GM23338 (cell line): ENCODE data around the gene BCL2. TPM values are rescaled to one million over a fixed set of nuclear protein-coding genes. Genes with fewer than 3 reads are reported as not detected.
A peak's percentile ranks its signal among the peaks of the same experiment; 100 is the strongest.

Source experiments
- ATAC-seq: fragments of 200-7000 bp; cut with Tn5 transposase; 3 replicates; pipeline ENCODE4 v1.9.1; 2020
- DNase-seq: peaks from one replicate; pipeline ENCODE4 v3.0.0-alpha.2; 2015; ENCODE audit warnings: low spot score
- H2AFZ ChIP-seq: fragments of 200-600 bp; sonication (generic); 2 replicates; pipeline ENCODE4 v1.8.0; 2016; ENCODE audit warnings: antibody characterized with exemption, mild to moderate bottlenecking, moderate library complexity
- H3F3A ChIP-seq: fragments of 200-600 bp; sonication (generic); replicated peaks from 2 replicates; pipeline ENCODE4 v1.8.0; 2017; ENCODE audit warnings: antibody characterized with exemption, mixed run types, low read depth
- H3K27ac ChIP-seq: fragments of 200-600 bp; sonication (generic); 2 replicates; pipeline ENCODE4 v1.6.1; 2016; ENCODE audit warnings: low read depth
- H3K27me3 ChIP-seq: fragments of 200-600 bp; sonication (generic); 2 replicates; pipeline ENCODE4 v1.8.0; 2016; ENCODE audit warnings: mild to moderate bottlenecking, mixed run types, moderate library complexity; ENCODE audit not compliant: insufficient read depth
- H3K36me3 ChIP-seq: fragments of 200-600 bp; sonication (generic); 2 replicates; pipeline ENCODE4 v1.8.0; 2016; ENCODE audit warnings: mild to moderate bottlenecking; ENCODE audit not compliant: insufficient read depth
- H3K4me1 ChIP-seq: fragments of 200-600 bp; sonication (generic); 2 replicates; pipeline ENCODE4 v1.8.0; 2016; ENCODE audit warnings: mild to moderate bottlenecking, moderate library complexity; ENCODE audit not compliant: insufficient read depth
- H3K4me2 ChIP-seq: fragments of 200-600 bp; sonication (generic); 2 replicates; pipeline ENCODE4 v1.7.1; 2017; ENCODE audit warnings: mixed run types
- H3K4me3 ChIP-seq: fragments of 200-600 bp; sonication (generic); 2 replicates; pipeline ENCODE4 v1.6.1; 2016; ENCODE audit warnings: mixed run types
- H3K79me2 ChIP-seq: fragments of 200-600 bp; sonication (generic); replicated peaks from 2 replicates; pipeline ENCODE4 v1.8.0; 2017; ENCODE audit warnings: mild to moderate bottlenecking; ENCODE audit not compliant: insufficient read depth
- H3K9me2 ChIP-seq: fragments of 200-600 bp; sonication (generic); 2 replicates; pipeline ENCODE4 v1.8.0; 2017; ENCODE audit not compliant: insufficient read depth
- H4K20me1 ChIP-seq: fragments of 200-600 bp; sonication (generic); replicated peaks from 2 replicates; pipeline ENCODE4 v1.8.0; 2017; ENCODE audit warnings: mild to moderate bottlenecking; ENCODE audit not compliant: insufficient read depth
- H3K27ac Mint-ChIP-seq: 2 replicates; pipeline ENCODE4 v1.8.0; 2020; ENCODE audit warnings: inconsistent platforms, mild to moderate bottlenecking, moderate library complexity, mixed read lengths
- H3K27me3 Mint-ChIP-seq: 3 replicates; pipeline ENCODE4 v1.8.0; 2022; ENCODE audit warnings: low read depth, mild to moderate bottlenecking, moderate library complexity, mixed read lengths, inconsistent platforms; ENCODE audit not compliant: insufficient read depth, poor library complexity
- H3K36me3 Mint-ChIP-seq: 3 replicates; pipeline ENCODE4 v1.8.0; 2021; ENCODE audit warnings: low read depth, mild to moderate bottlenecking, inconsistent platforms, moderate library complexity, mixed read lengths
- H3K4me1 Mint-ChIP-seq: 3 replicates; pipeline ENCODE4 v1.8.0; 2020; ENCODE audit warnings: mild to moderate bottlenecking, inconsistent platforms, mixed read lengths
- H3K4me3 Mint-ChIP-seq: 3 replicates; pipeline ENCODE4 v1.8.0; 2021; ENCODE audit warnings: moderate library complexity, mild to moderate bottlenecking, inconsistent platforms, mixed read lengths
- H3K9me3 Mint-ChIP-seq: 3 replicates; pipeline ENCODE4 v1.8.0; 2020; ENCODE audit warnings: moderate library complexity, mild to moderate bottlenecking, inconsistent platforms, mixed read lengths
- CTCF ChIP-seq, 2 experiments: fragments of 200-600 bp in 1 of 2; sonication (generic) in 1 of 2; conservative IDR thresholded peaks; 2 replicates each; pipeline versions ENCODE4 v1.5.1 to v1.6.1; 2016 to 2017; ENCODE audit warnings: antibody characterized with exemption in 2 of 2, low read depth in 2 of 2, mild to moderate bottlenecking in 2 of 2, moderate library complexity in 1 of 2
- ETS1 ChIP-seq: IDR thresholded peaks from 2 replicates; pipeline ENCODE4 v1.6.1; 2016; ENCODE audit warnings: antibody characterized with exemption
- EZH2 ChIP-seq: fragments of 200-600 bp; sonication (generic); IDR thresholded peaks from one replicate; pipeline ENCODE4 v1.8.0; 2017; ENCODE audit warnings: antibody characterized with exemption, mild to moderate bottlenecking, low read depth; ENCODE audit not compliant: unreplicated experiment
- EZH2phosphoT487 ChIP-seq: fragments of 200-600 bp; sonication (generic); IDR thresholded peaks from one replicate; pipeline ENCODE4 v1.8.1; 2018; ENCODE audit warnings: antibody characterized with exemption; ENCODE audit not compliant: unreplicated experiment
- NANOG ChIP-seq: IDR thresholded peaks from 2 replicates; pipeline ENCODE4 v1.6.1; 2016; ENCODE audit warnings: antibody characterized with exemption, borderline replicate concordance
- STAT1 ChIP-seq: IDR thresholded peaks from one replicate; pipeline ENCODE4 v1.6.1; 2016; ENCODE audit warnings: antibody characterized with exemption; ENCODE audit not compliant: unreplicated experiment
- ZNF331 ChIP-seq: fragments of 250-450 bp; sonication (Bioruptor Pico); IDR thresholded peaks from 2 replicates; pipeline ENCODE4 v1.5.0; 2020; ENCODE audit warnings: low read depth, mild to moderate bottlenecking, moderate library complexity
- ZNF462 ChIP-seq: fragments of 250-450 bp; sonication (Bioruptor Pico); IDR thresholded peaks from 2 replicates; pipeline ENCODE4 v1.5.0; 2020; ENCODE audit warnings: mild to moderate bottlenecking, moderate library complexity
- polyA plus RNA-seq: library from polyadenylated mRNA; unstranded; fragments of >200 nt; fragmentation: Nextera tagmentation; extraction: Ambion mirVana; gene quantifications from 2 replicates; pipeline ENCODE4 v1.2.1, GENCODE V29; 2016
- total RNA-seq: library from RNA; depleted of rRNA; stranded (reverse); fragments of >200 nt; shearing (Covaris generic); gene quantifications from 2 replicates; pipeline ENCODE4 v1.2.3, GENCODE V29; 2014

Gene BCL2
- total and polyA plus RNA-seq, 2 experiments from 2014 or later: 1.2 to 4.0 TPM

GRCh38 chr18:63339920-63340484 lies 20.4 kb upstream of the BCL2 start:
- Histone ChIP-seq H3K9me2 (no peaks in the 10 kb centered on the region), H3K4me3 (peak overlapping the region; percentile 13; the same call in 1 of the 2 replicates), H2AFZ (no peak overlapping the region), H3K27me3 (no peaks in the 10 kb centered on the region), H3K4me1 (peaks cover 17% of the 10 kb centered on the region), H3K79me2 (no peaks in the 10 kb centered on the region), H3F3A (no peaks in the 10 kb centered on the region), H3K4me2 (peak overlapping the region; percentile 41), H3K36me3 (peaks cover 8% of the 10 kb centered on the region; the same call in 1 of the 2 replicates), H4K20me1 (no peaks in the 10 kb centered on the region), H3K27ac (peak overlapping the region; percentile 27)
- Mint-ChIP-seq H3K9me3 (no peaks in the 10 kb centered on the region), H3K36me3 (peaks cover 60% of the 10 kb centered on the region), H3K27me3 (no peaks in the 10 kb centered on the region), H3K4me1 (peaks cover 19% of the 10 kb centered on the region), H3K4me3 (peak overlapping the region; percentile 51; the same call in 2 of the 3 replicates), H3K27ac (peak overlapping the region; percentile 92)
- TF ChIP-seq EZH2phosphoT487 (no peak), CTCF (conservative IDR thresholded peaks at IDR 0.05; ENCODE audit: low read depth in 2 of 2) (peak; percentile 62 to 86)
- ATAC-seq: peak; percentile 82
- peak; percentile 96 for DNase-seq

GRCh38 chr18:63336366-63337099 lies 17.0 kb upstream of the BCL2 start:
- Histone ChIP-seq H4K20me1 (no peaks in the 10 kb centered on the region), H3K27me3 (no peaks in the 10 kb centered on the region), H3K36me3 (peaks cover 12% of the 10 kb centered on the region), H3F3A (no peaks in the 10 kb centered on the region), H3K4me1 (peaks cover 17% of the 10 kb centered on the region), H3K27ac (no peak overlapping the region), H3K9me2 (no peaks in the 10 kb centered on the region), H3K4me3 (no peak overlapping the region), H2AFZ (no peak overlapping the region), H3K4me2 (no peak overlapping the region), H3K79me2 (no peaks in the 10 kb centered on the region)
- Mint-ChIP-seq H3K27me3 (no peaks in the 10 kb centered on the region), H3K9me3 (no peaks in the 10 kb centered on the region), H3K4me1 (peaks cover 19% of the 10 kb centered on the region), H3K4me3 (no peak overlapping the region), H3K36me3 (peaks cover 50% of the 10 kb centered on the region), H3K27ac (no peak overlapping the region)
- no peak for DNase-seq
- ATAC-seq: no peak
- TF ChIP-seq EZH2 (no peak), ETS1 (no peak), STAT1 (no peak), NANOG (no peak), ZNF331 (CRISPR knock-in tag) (no peak), CTCF (conservative IDR thresholded peaks at IDR 0.05; ENCODE audit: low read depth in 2 of 2) (no peak), EZH2phosphoT487 (no peak), ZNF462 (CRISPR knock-in tag) (no peak)
